Keratinocyte (primary cell): ENCODE measurements around the gene TTBK1. TPM values are rescaled to one million over a fixed set of nuclear protein-coding genes. Genes with fewer than 3 reads are reported as not detected.

ENCODE experiments used
- DNase-seq: peaks from one replicate; pipeline ENCODE4 v3.0.0-alpha.2; 2011; ENCODE audit warnings: low read depth, missing footprints, low spot score
- FAIRE-seq: peaks from 2 replicates; lab custom pipeline; 2011; peaks lifted over from hg19 to GRCh38; lab: Jason Lieb, UNC
- H2AFZ ChIP-seq: 2 replicates; pipeline ENCODE4 v1.6.0; 2012; ENCODE audit warnings: low read length, control low read depth, inconsistent platforms; ENCODE audit not compliant: control insufficient read depth
- H3K27ac ChIP-seq: 2 replicates; pipeline ENCODE4 v1.5.1; 2011; ENCODE audit warnings: low read length; ENCODE audit not compliant: control insufficient read depth, insufficient read depth
- H3K27me3 ChIP-seq: 3 replicates; pipeline ENCODE4 v1.6.0; 2011; ENCODE audit warnings: low read length; ENCODE audit not compliant: control insufficient read depth, insufficient read depth; ENCODE audit errors: extremely low read depth
- H3K36me3 ChIP-seq, 2 experiments: 2 replicates in 1 of 2; 3 replicates in 1 of 2; pipeline ENCODE4 v1.5.1; 2011; ENCODE audit warnings: low read length in 2 of 2, mild to moderate bottlenecking in 1 of 2; ENCODE audit not compliant: control insufficient read depth in 2 of 2, insufficient read depth in 2 of 2; ENCODE audit errors: extremely low read depth in 1 of 2
- H3K4me1 ChIP-seq: 3 replicates; pipeline ENCODE4 v1.5.1; 2011; ENCODE audit warnings: low read length; ENCODE audit not compliant: control insufficient read depth, insufficient read depth; ENCODE audit errors: extremely low read depth
- H3K4me2 ChIP-seq: 3 replicates; pipeline ENCODE4 v1.6.0; 2011; ENCODE audit warnings: low read depth, low read length; ENCODE audit not compliant: control insufficient read depth, insufficient read depth; ENCODE audit errors: extremely low read depth
- H3K4me3 ChIP-seq, 3 experiments: fragments of 200-600 bp in 1 of 3; sonication (generic) in 1 of 3; 2 replicates in 2 of 3; 3 replicates in 1 of 3; pipeline ENCODE4 v1.5.1; 2011 to 2016; ENCODE audit warnings: low read length in 3 of 3, mild to moderate bottlenecking in 3 of 3, control low read depth in 2 of 3, inconsistent platforms in 1 of 3, low read depth in 1 of 3, mixed read lengths in 1 of 3, mixed run types in 1 of 3, moderate library complexity in 1 of 3; ENCODE audit not compliant: control insufficient read depth in 2 of 3, insufficient read depth in 2 of 3; ENCODE audit errors: extremely low read depth in 1 of 3
- H3K79me2 ChIP-seq: 2 replicates; pipeline ENCODE4 v1.6.0; 2012; ENCODE audit warnings: low read length; ENCODE audit not compliant: control insufficient read depth, insufficient read depth
- H3K9ac ChIP-seq: 3 replicates; pipeline ENCODE4 v1.6.0; 2011; ENCODE audit warnings: low read length; ENCODE audit not compliant: control insufficient read depth, insufficient read depth; ENCODE audit errors: extremely low read depth
- H3K9me1 ChIP-seq: 3 replicates; pipeline ENCODE4 v1.6.0; 2011; ENCODE audit warnings: low read length; ENCODE audit not compliant: control insufficient read depth, insufficient read depth; ENCODE audit errors: extremely low read depth
- H3K9me3 ChIP-seq: 2 replicates; pipeline ENCODE4 v1.5.1; 2012; ENCODE audit warnings: low read depth, low read length; ENCODE audit not compliant: control insufficient read depth
- H4K20me1 ChIP-seq: 3 replicates; pipeline ENCODE4 v1.6.0; 2011; ENCODE audit warnings: low read length; ENCODE audit not compliant: control insufficient read depth, insufficient read depth; ENCODE audit errors: extremely low read depth
- CTCF ChIP-seq, 3 experiments: IDR thresholded peaks in 1 of 3; conservative IDR thresholded peaks in 1 of 3; optimal IDR thresholded peaks in 1 of 3; 2 replicates in 2 of 3; 3 replicates in 1 of 3; pipeline versions ENCODE3 to v1.5.1; 2011; ENCODE audit warnings: low read length in 3 of 3, mild to moderate bottlenecking in 3 of 3, moderate library complexity in 2 of 3, control low read depth in 1 of 3, inconsistent platforms in 1 of 3; ENCODE audit not compliant: insufficient read depth in 2 of 3; ENCODE audit errors: extremely low read depth in 1 of 3
- EZH2 ChIP-seq: IDR thresholded peaks from one replicate; pipeline ENCODE4 v1.6.1; 2012; ENCODE audit warnings: inconsistent platforms, mild to moderate bottlenecking, low read length, moderate library complexity
- dilution Hi-C: fragments of 300-500 bp; cut with MboI; formaldehyde crosslinking; loops from one replicate; pipeline ENCODE4 v1.7.0; 2020; ENCODE audit warnings: low sequenced_read_pairs; ENCODE audit not compliant: extremely low pct_ligation_motif_present
- polyA plus RNA-seq, 5 experiments: library from polyadenylated mRNA; depleted of rRNA in 3 of 5; stranded (reverse) in 3 of 5; stranded (forward) in 1 of 5; unstranded in 1 of 5; fragments of >200 nt; gene quantifications; 1 replicate in 1 of 5; 2 replicates in 3 of 5; 3 replicates in 1 of 5; pipeline versions ENCODE4 v1.2.1 to v1.2.3, GENCODE V29; 2011 to 2012; ENCODE audit warnings: missing spikeins in 2 of 5, low read depth in 1 of 5, low replicate concordance in 1 of 5

TTBK1 gene
- polyA plus RNA-seq, 1 donor (not counting 4 experiments of a cell fraction or from before 2014, with no cell fraction given): not detected

- Histone ChIP-seq H3K79me2 (no peaks in the 10 kb centered on the region), H3K36me3 (peaks cover 19 to 25% of the 10 kb centered on the region in 2 experiments), H4K20me1 (no peaks in the 10 kb centered on the region), H3K27ac (no peak overlapping the region), H3K4me3 (no peak overlapping the region), H3K27me3 (no peaks in the 10 kb centered on the region), H3K9ac (no peak overlapping the region), H3K9me3 (no peaks in the 10 kb centered on the region), H3K4me2 (no peak overlapping the region), H2AFZ (no peak overlapping the region), H3K9me1 (no peaks in the 10 kb centered on the region), H3K4me1 (peaks cover 3% of the 10 kb centered on the region)
- DNase-seq (no peak), FAIRE-seq (no peak)
- TF ChIP-seq EZH2: no peak
- no peak for TF ChIP-seq CTCF (optimal IDR thresholded peaks at IDR 0.05 in 1 of 3, IDR thresholded peaks at IDR 0.05 in 1 of 3, conservative IDR thresholded peaks at IDR 0.05 in 1 of 3; ENCODE audit: extremely low read depth in 1 of 3, insufficient read depth in 2 of 3, low read length in 3 of 3)
- dilution Hi-C loops: no loop called here
Observed at GRCh38 chr6:43216200-43216599, 27.1 kb upstream of the TTBK1 start.

- no peak overlapping the region for H3K4me3 ChIP-seq
- no peak for FAIRE-seq
Observed at GRCh38 chr6:43217351-43217750, 25.9 kb upstream of the TTBK1 start.

More at GRCh38 chr6:43217351-43217750, 25.9 kb upstream of the TTBK1 start:
- TF ChIP-seq EZH2: no peak
- TF ChIP-seq CTCF (optimal IDR thresholded peaks at IDR 0.05 in 1 of 3, IDR thresholded peaks at IDR 0.05 in 1 of 3, conservative IDR thresholded peaks at IDR 0.05 in 1 of 3; ENCODE audit: extremely low read depth in 1 of 3, insufficient read depth in 2 of 3, low read length in 3 of 3): no peak
- Histone ChIP-seq H3K27ac (no peak overlapping the region), H3K36me3 (peaks cover 19 to 28% of the 10 kb centered on the region in 2 experiments), H3K4me2 (no peak overlapping the region), H3K9ac (no peak overlapping the region), H4K20me1 (no peaks in the 10 kb centered on the region), H3K27me3 (no peaks in the 10 kb centered on the region), H3K79me2 (no peaks in the 10 kb centered on the region), H3K4me1 (peaks cover 9% of the 10 kb centered on the region), H3K9me3 (no peaks in the 10 kb centered on the region), H3K9me1 (no peaks in the 10 kb centered on the region), H2AFZ (no peak overlapping the region)
- DNase-seq: no peak
- dilution Hi-C loops: no loop called here
